Left lung (tissue), 10 donors: ENCODE data around the gene SPDYE8. TPM values are rescaled to one million over a fixed set of nuclear protein-coding genes. Genes with fewer than 3 reads are reported as not detected.
"Not testable (repeated sequence)": the region's sequence is repeated elsewhere in the genome, so short reads cannot be mapped to it uniquely, and the experiment has no call there.

Experiments
- ATAC-seq: fragments of 200-7000 bp; cut with Tn5 transposase; one replicate; pipeline ENCODE4 v1.9.1; 2020; ENCODE audit warnings: moderate library complexity
- DNase-seq, 4 donors: peaks; one replicate each; pipeline ENCODE4 v3.0.0-alpha.2; 2013 to 2020
- H3K27ac ChIP-seq, 2 donors: fragments of 200-600 bp; sonication (generic) in 1 of 2; one replicate each; pipeline versions ENCODE4 v1.5.0 to v1.8.0; 2020 to 2021
- H3K27me3 ChIP-seq, 2 donors: fragments of 200-600 bp; sonication (generic) in 1 of 2; one replicate each; pipeline versions ENCODE4 v1.5.0 to v1.8.0; 2020 to 2021
- H3K36me3 ChIP-seq, 2 donors: fragments of 200-600 bp; sonication (generic) in 1 of 2; one replicate each; pipeline versions ENCODE4 v1.5.0 to v1.8.0; 2020 to 2021
- H3K4me1 ChIP-seq, 2 donors: fragments of 200-600 bp; one replicate each; pipeline ENCODE4 v1.8.0; 2021
- H3K4me3 ChIP-seq, 2 donors: fragments of 200-600 bp; sonication (generic) in 1 of 2; one replicate each; pipeline versions ENCODE4 v1.5.0 to v1.8.0; 2020 to 2021; ENCODE audit warnings: mild to moderate bottlenecking in 1 of 2
- H3K9me3 ChIP-seq, 2 donors: fragments of 200-600 bp; sonication (generic) in 1 of 2; one replicate each; pipeline versions ENCODE4 v1.5.0 to v1.8.0; 2020 to 2021
- intact Hi-C, 2 donors: fragments of 100-400 bp; cut with DNase I; formaldehyde crosslinking; loops; one replicate each; pipeline versions ENCODE4 v1.11.2 to v1.14.2; 2022
- polyA plus RNA-seq, 6 donors: library from polyadenylated mRNA; unstranded; fragments of 120-200 nt; gene quantifications; one replicate each; pipeline ENCODE4 v1.2.1, GENCODE V29; 2013; ENCODE audit not compliant: insufficient read length in 6 of 6
- total RNA-seq, 2 donors: library from RNA; stranded (reverse); fragmentation: NEBNext Ultra II Directional; extraction: Animal tissue kit (Norgen Biotek cat#: 25700); gene quantifications; one replicate each; pipeline ENCODE4 v1.2.1, GENCODE V29; 2021
- donor health status: DM: no; HTN: yes; CAD: no.
- donor health status: DM: no; HTN: no; CAD: no.

Gene SPDYE8
- total and polyA plus RNA-seq, 8 donors, result 0.67 to 1.2 (median 0.97) TPM; not detected in 2

DNA sequence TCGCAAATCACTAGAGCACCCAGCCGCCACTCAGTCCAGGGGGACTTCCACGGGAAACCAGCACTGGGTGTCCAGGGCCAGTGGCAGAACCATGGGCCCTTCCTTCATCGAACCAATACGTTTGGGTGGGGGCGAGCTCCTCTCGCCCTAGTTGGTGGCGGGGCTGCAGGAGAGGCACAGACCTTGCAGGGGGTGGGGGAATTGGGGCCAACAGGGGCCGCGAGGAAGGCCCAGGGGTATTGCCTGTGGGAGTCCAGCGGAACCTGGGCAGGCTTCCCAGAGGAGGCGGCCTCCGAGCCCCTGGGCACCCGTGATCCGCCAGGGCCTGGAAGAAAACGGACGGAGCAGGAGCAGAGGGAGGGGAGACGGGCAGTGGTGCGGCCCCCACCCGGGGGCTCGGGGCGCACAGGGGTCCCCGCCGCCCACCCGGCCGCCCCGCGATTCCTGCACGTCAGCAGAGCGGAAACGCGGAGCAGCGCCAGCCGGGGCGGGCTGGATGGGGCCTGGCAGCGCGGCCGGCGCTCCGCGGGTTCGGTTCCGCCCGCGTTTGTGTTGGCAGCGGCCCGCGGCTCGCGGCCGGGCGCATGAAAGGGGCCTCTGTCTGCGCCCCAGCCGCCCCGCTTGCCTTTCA, 53.8 kb downstream of the SPDYE8 start:
- H3K4me1 ChIP-seq, intact Hi-C loops, H3K36me3 ChIP-seq, H3K4me3 ChIP-seq, H3K27ac ChIP-seq, H3K27me3 ChIP-seq, ATAC-seq, H3K9me3 ChIP-seq: not testable (repeated sequence)
- peak in 1 of 4 donors; percentile 68 for DNase-seq

DNA sequence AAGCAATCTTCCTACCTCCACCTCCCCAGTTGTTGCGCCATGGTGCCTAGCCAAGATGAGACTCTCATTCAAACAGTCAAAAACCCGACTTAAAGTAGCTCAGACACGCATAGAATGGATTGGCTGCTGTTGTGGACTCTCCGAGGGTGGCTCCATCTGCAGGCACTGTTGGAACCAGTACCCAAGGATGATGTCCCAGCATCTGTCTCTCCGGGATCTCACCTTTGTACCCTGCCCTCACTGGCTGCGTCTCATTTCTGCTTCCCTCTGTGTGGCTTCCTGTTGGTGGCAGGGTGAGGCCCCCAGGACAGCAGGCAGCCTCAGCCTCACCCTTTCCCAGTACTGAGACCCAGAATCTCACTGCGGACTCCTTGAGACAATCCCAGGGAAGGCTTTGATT, 54.8 kb downstream of the SPDYE8 start:
- H3K27ac ChIP-seq, H3K4me1 ChIP-seq, ATAC-seq, intact Hi-C loops, H3K4me3 ChIP-seq, DNase-seq, H3K27me3 ChIP-seq, H3K36me3 ChIP-seq, H3K9me3 ChIP-seq: not testable (repeated sequence)

DNA sequence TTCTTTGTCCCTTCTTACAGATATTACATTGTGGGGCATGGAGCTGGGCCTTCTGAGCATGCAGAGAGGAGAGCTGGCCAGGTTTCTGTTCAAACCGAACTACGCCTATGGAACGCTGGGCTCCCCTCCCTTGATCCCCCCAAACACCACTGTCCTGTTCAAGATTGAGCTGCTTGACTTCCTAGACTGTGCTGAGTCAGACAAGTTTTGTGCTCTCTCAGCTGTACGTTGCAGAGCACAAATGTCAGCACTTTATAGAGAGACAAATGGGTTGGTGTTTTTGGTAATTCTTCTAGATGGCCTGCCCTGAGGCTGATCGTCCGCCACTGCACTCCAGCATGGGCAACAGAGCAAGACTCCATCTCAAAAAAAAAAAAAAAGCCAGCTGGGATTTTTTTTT, 58.1 kb downstream of the SPDYE8 start:
- ATAC-seq, result peak; percentile 30
- H3K4me3 ChIP-seq, intact Hi-C loops, H3K27me3 ChIP-seq, H3K27ac ChIP-seq, DNase-seq, H3K36me3 ChIP-seq, H3K4me1 ChIP-seq, H3K9me3 ChIP-seq: not testable (repeated sequence)

Other genes starting within 250 kb of the SPDYE8 start
- gene TYW1B, start 201.6 kb downstream of the SPDYE8 start, total RNA-seq, result 1 to 10 TPM; 2.4 to 9.7 TPM
- 1 to 10 TPM; 3.3 to 8.0 (median 5.6) TPM for gene TYW1B, start 201.6 kb downstream of the SPDYE8 start, polyA plus RNA-seq
- gene POM121, start 104.7 kb downstream of the SPDYE8 start, total RNA-seq, result 10 to 100 TPM; 28.8 to 36.4 TPM
- 10 to 100 TPM; 39.1 to 50.5 (median 44.3) TPM for gene POM121, start 104.7 kb downstream of the SPDYE8 start, polyA plus RNA-seq
- gene TRIM74, start 60.3 kb downstream of the SPDYE8 start, total RNA-seq, result under 1 TPM in 1 of 2 donors, not detected in 1; 0.26 TPM
- 1 to 10 TPM; 1.4 to 2.8 (median 2.1) TPM for gene TRIM74, start 60.3 kb downstream of the SPDYE8 start, polyA plus RNA-seq
- not detected for gene SPDYE11, start 28.1 kb upstream of the SPDYE8 start, total RNA-seq
- 1 to 10 TPM in 4 of 6 donors, under 1 TPM in 2; 0.82 to 3.4 (median 1.2) TPM for gene SPDYE11, start 28.1 kb upstream of the SPDYE8 start, polyA plus RNA-seq
- gene SPDYE9, start 56.3 kb upstream of the SPDYE8 start, total RNA-seq, result not detected
- 1 to 10 TPM in 3 of 6 donors, under 1 TPM in 3; 0.67 to 3.4 (median 1.1) TPM for gene SPDYE9, start 56.3 kb upstream of the SPDYE8 start, polyA plus RNA-seq